A172 (cell line): ENCODE data around the gene TMEM79. TPM values are rescaled to one million over a fixed set of nuclear protein-coding genes. Genes with fewer than 3 reads are reported as not detected.
A peak's percentile ranks its signal among the peaks of the same experiment; 100 is the strongest.

ENCODE experiments used
- DNase-seq: peaks from one replicate; pipeline ENCODE4 v3.0.0-alpha.2; 2015; ENCODE audit warnings: low spot score
- total RNA-seq: library from RNA; depleted of rRNA; stranded (reverse); fragments of >200 nt; shearing (Covaris generic); gene quantifications from 2 replicates; pipeline ENCODE4 v1.2.3, GENCODE V29; 2014

The TMEM79 gene
- total RNA-seq, 1 experiment from 2014 or later: 8.6 TPM

DNA sequence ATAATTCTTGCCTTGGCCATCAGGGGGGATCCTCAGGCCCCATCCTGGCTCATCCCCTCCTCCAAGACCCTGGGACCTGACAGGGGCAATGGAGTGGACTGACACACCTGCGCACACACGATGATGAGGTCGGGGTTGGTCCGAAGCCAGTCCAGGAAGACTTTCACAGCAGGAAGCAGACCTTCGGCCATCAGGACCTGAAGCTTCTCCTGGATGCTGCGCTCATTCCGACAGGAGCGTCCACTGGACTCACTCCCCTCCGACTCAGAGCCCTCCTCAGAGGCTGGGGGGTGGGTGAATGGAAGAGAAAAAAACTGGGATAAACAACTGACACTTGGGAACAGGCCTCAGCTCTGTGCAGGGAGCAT lies 20.9 kb upstream of the TMEM79 start:
- DNase-seq: no peak

DNA sequence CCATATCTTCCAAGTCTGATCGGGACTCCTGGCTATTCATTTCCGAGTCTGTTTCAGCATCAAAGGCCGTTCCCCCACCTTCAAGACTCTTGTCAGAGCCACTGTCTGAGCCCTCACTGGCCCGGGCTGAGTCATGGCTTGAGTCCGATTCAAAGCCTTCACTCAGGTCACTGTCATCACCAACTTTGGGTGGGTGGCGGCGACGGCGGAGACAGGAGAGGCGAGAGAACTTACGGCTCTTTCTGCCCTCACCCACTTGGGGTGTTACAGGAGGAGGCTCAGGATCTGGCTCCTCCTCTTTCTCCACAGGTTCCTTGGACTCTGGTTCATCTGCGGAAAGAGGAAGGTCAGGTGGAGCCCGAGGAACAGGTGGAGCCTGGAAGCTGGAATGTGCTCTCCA lies 18.1 kb upstream of the TMEM79 start:
- no peak for DNase-seq

- peak; percentile 76 for DNase-seq
Measured at GRCh38 chr1:156268336-156268735, 15.8 kb upstream of the TMEM79 start.

GRCh38 chr1:156270314-156270713 lies 13.8 kb upstream of the TMEM79 start:
- DNase-seq: no peak

DNA sequence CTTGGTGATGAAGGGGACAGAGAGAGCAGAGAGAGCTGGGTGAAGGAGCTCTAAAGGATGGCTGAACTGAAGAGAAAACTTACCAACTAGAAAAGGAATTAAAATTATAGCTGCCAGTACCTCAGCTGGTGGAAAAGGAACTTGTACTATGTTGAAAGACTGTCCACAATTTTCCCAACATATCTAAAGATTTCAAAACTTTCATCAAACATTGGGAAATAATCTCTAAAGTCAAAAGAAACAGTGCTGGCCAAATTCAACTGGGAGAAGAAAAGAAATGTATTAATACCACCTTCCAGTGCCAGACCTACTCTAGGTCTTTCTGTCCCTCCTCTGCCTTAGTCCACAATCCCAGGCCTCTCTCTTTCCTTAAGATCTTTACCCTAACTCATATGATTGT lies 7.6 kb upstream of the TMEM79 start:
- DNase-seq: no peak

DNA sequence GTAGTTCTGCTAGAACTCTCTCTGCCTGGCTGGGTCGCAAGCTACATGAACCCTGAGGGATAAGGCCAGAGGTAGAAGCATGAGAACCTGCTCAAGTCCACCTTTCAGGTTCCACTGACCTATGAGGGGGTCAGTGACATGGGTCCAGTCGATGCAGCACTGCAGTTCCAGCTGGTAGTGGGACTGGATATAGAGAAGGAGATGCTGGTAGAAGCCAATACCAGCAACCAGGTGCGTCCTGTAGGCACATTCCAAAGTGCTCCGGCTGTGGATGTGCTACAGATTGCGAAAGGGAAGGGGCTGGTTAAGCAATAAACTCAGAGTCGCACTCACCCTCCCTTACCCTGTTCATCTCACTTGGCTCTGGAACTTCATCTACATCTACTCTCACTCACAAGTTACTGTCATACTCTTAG lies 7.2 kb upstream of the TMEM79 start:
- no peak for DNase-seq

- no peak for DNase-seq
Measured at GRCh38 chr1:156279837-156280236, 4.3 kb upstream of the TMEM79 start.

DNA sequence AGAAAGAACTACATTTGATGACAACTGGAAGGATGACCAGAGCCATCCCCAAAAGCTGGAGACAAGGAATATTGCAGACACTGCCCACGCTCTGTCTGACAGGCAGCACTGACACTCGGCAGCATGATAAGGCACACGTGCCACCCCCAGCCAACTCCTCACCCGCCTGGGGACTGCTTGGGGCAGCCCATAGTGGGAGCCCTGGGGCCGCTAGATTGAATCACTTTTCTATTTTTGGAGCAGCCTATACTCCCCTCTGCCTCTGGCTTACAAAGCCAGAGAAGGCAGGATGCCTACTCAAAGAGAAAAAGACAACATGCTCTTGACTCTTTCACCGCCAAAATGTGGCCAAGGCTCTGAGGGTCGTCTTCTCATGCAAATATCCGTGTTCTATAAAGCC lies 2.8 kb upstream of the TMEM79 start:
- DNase-seq: peak; percentile 63

DNA sequence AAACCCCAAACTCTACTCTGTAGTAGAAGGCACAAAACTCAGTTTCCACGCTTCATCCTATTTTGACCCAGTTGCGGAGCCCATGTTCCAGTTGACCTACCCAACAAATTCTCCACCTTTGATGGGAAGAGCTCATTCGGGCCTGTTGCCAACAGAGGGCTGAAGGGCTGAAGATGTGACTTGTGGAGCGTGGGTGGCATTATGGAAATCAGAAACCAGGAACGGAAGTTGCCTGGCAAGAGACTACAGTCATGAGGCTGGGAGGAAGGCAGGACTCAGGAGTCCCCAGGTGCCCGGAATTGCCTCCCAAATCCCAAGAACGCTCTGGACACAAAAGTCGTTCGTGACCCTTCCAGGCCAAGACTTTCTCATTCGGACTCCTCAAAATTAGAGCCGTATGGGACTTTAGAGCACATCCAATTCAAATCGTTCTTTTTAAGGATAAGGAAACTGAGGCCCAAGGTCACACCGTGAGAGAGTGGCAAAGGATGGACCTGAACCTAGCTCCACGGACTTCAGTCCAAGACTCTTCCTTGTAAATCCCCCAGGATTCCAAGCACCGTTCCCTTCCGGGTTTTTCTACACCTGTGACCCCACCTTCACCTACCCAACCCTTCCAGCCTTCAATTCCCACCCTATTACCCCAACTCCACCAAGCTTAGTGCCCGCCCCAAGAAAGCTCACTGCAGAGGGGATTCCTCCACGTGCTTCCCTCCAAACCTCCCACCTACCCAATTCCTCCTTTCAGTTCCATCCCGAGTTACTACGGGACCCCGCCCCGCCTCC lies 2.2 kb upstream of the TMEM79 start:
- peak; percentile 47 for DNase-seq

DNA sequence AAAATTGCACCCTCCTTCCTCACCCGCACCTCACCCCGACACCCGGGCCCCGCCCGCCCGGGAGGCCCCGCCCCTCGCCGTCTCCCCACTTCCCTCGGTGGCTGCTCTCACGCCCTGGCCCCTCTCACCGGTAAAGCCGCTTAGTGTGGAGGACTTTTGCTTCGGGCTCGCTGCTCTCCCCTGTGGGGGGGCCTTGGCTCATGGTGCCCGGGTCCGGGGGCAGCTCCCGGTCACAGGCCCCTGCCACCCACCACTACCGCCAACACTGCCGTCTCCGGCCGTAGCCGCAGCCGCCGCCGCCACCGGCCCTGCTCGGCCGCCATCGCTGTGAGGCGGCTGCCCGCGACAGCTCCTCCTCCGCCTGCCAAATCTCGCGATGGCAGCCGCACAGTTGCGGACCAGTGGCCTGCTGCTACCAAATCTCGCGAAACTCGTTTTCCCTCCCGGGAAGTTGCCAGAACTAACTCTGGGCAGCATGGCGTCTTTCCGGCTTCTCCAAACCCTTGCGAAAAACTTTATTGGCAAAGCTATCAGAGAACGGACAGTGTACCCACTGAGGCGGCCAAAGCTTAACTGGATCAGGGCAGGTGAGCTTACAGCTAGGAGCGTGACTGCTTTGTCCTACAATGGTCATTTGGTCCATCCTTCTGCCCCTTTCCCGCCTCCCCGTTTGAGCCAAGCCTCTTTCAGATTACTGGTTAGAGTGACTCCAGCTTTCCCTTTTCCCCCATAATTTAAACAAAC lies 1.5 kb upstream of the TMEM79 start, which contains the start of gene SMG5:
SMG5 (minus strand) TSS at position 347 of the 744 bp plus-strand sequence; CDS start at position 202, 145 bp downstream.
- peak; percentile 100 for DNase-seq

DNA sequence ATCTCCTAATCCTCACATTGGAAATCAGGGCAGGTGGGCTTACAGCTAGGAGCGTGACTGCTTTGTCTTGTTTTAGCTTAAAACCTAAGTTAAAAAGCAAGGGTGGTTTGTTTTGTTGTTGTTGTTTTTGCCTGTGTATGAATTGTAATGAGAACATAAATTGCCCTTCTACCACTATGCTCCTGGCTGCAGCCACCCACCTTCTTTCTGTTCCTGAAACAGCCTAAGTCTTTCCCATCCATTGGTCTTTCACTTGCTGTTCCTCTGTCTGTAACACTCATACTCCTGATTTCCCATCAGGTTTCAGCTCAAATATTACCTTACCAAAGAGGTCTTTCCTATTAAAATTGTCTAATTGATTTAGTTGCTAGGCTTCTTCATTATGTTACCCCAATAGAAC lies 604 bp upstream of the TMEM79 start:
- DNase-seq: no peak

DNA sequence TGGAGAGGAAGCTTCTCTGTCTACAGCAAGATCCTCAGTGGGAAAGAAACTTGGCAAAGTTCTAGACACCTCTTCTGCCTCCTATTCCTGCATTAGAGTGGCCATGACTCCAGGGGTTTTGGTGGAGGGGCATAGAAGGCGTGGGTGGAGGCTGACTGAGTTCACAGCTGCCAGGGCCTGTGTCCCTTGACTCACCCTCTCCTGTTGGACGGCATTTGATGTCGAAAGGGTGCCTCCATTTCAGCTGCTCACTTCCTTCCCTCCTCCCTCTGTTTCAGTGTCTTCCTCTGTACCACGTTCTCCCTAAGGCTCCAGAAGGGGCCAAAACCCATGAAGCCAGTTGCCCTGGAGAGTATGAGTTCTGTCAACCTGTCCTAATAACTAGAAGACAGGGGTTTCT lies 632 bp downstream of the TMEM79 start:
- no peak for DNase-seq

DNA sequence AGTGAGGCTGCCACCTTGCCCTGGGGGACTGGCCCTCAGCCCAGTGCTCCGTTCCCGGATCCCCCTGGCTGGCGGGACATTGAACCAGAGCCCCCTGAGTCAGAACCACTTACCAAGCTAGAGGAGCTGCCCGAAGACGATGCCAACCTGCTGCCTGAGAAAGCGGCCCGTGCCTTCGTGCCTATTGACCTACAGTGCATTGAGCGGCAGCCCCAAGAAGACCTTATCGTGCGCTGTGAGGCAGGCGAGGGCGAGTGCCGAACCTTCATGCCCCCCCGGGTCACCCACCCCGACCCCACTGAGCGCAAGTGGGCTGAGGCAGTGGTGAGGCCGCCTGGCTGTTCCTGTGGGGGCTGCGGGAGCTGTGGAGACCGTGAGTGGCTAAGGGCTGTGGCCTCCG lies 1.3 kb downstream of the TMEM79 start:
- no peak for DNase-seq

GRCh38 chr1:156286061-156286460 lies 1.9 kb downstream of the TMEM79 start:
- no peak for DNase-seq

DNA sequence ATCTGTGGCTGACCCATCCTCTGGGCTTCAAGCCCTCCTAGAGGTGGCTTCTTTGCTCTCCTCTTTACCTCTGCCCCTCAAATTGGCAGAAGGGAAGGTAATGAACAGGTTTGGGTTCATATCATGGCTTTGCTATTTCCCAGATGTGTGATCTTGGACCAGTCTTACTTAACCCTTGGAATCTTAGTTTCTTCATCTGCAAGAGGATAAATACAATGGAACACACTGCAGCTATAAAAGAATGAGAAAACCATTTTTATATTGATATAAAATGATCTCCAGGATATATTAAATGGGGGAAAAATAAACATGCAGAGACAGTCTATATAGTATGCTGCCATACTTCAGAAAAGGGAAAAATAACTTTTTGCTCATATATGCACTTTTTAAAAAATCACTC lies 5.7 kb downstream of the TMEM79 start:
- DNase-seq: no peak

DNA sequence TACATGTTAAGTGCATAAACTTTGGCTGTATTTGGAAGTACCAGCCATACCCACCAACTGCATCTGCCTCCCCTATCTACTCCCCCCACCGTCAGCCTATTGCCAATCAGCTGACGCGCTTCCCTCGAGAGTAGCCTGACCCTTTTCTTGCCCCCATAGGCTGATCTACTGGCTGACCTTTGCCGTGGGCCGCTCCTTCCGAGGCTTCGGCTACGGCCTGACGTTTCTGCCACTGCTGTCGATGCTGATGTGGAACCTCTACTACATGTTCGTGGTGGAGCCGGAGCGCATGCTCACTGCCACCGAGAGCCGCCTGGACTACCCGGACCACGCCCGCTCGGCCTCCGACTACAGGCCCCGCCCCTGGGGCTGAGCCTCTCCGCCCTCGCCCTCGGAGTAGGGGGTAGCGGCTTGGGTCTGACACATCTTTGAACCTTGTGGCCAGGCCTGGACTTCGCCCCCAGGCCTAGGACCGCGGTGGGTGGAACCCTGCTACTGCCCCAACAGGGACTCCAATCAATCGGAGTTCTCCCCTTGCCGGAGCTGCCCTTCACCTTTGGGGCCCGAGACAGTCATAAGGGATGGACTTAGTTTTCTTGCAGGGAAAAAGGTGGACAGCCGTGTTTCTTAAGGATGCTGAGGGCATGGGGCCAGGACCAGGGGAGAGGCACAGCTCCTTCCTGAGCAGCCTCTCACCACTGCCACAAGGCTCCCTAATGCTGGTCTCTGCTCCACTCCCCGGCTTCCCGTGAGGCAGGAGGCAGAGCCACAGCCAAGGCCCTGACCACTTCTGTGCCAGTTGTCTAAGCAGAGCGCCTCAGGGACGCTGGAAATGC lies 7.3 kb downstream of the TMEM79 start:
- no peak for DNase-seq

DNA sequence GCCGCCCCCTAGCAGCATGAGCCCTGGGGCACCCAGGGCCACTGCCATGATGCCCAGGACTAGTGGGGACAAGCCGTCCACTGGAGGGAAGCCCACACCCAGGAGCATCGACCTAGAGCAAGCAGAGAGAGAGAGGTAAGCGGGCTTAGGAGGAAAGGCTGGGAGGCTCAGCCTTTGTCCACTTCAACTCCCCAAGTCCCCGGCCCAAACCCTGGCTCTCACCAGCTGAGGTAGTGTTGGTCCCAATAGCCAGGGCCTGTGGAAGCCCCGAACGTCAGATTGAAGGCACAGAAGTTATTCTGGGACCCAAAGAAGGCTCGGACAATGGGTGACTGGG lies 8.9 kb downstream of the TMEM79 start:
- no peak for DNase-seq

DNA sequence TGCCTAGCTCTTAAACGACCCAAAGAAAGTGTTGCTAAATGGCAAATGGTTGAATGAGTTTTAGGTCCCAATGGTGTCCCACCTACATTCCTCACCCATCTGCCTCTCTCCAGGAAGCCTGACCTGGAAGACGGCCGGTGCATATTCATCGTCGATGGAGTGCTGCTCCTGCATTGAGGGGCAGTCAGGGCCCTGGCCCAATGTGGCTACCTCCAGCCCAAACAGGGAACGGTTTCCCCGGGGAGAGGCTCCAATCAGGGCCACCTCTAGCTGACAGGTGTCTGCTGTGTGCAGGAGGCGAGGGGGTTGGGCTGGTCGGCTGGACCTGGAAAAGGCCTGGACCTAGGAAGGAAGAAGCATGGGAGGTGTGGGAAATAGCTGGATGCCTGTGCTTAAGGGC lies 9.8 kb downstream of the TMEM79 start:
- DNase-seq: no peak

GRCh38 chr1:156295391-156295947 lies 11.3 kb downstream of the TMEM79 start, which contains the start of gene GLMP:
Gene GLMP, minus strand, starts transcription at chr1:156295679. Its CDS starts 34 bp downstream, at chr1:156295645.
- peak; percentile 62 for DNase-seq

DNA sequence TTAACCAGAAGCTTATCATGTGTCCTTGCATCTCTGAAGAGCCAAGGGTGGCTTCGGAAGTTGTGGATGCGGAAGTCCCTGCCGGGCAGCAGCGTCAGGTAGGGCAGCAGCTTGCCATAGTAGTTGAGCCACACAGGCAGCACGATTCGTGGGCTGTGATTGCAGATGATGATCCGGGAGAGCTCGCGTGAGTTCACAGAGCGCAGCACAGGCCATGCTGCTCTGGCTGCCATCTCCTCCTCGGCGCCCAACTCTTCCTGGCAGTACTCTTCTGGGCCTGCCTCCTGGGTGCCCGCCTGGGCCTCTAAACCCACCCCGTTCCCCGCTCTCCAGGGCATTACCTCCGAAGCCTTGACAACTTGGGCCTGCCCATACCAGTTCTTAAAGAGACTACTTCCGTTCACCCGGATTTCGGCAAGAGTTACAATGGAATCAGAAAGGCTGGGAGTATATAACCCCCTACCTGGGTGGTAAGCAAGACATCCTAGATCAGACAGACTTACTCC lies 14.8 kb downstream of the TMEM79 start, which contains the start of gene VHLL:
VHLL (minus strand) TSS at position 456 of the 506 bp plus-strand sequence; CDS start at position 338, 118 bp downstream.
- DNase-seq: no peak

DNA sequence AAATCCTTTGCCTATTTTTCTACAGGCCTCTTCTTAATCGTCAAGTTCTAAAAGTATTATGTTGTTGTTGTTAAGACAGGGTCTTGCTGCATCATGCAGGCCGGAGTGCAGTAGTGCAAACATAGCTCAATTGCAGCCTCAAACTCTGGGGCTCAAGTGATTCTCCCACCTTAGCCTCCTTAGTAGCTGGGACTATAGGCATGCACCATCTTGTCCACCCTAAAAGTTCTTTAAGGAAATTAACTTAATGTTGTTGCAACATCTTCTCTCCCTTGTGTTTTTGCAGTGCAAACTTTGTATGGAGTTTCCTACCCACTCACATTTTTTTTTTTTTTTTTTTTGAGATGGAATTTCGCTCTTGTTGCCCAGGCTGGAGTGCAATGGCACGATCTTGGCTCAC lies 19.1 kb downstream of the TMEM79 start:
- no peak for DNase-seq

DNA sequence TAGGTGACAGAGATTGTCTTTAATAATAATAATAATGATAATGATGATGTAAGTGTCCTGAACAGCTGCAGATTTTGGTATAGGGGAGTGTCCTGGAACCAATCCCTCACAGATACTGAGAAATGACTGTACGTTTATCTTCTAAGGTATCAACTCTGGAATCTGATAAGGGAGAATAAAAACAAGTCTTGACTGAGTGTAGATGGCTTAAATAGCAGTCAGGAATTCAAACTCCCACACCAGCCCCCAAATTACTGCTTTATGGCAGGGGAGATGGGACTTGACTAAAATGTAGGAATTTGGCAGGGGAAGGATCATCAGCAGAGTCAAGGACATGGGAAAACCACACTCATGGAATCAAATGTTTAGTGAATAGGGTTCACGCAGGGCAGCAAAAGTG lies 21.1 kb downstream of the TMEM79 start:
- DNase-seq: no peak
